ENCODE measurements around the gene LRRC8D.
A peak's percentile ranks its signal among the peaks of the same experiment; 100 is the strongest.
"Not testable (repeated sequence)": the region's sequence is repeated elsewhere in the genome, so short reads cannot be mapped to it uniquely, and the experiment has no call there.

The LRRC8D gene

GRCh38 chr1:89922911-89923310 is 102.1 kb downstream of the LRRC8D start:
- Mint-ChIP-seq H3K4me1 (peaks cover 5% of the 10 kb centered on the region), H3K27ac (no peak overlapping the region), H3K36me3 (peaks cover 23% of the 10 kb centered on the region), H3K9me3 (no peaks in the 10 kb centered on the region), H3K4me3 (no peak overlapping the region), H3K27me3 (no peaks in the 10 kb centered on the region)
- ATAC-seq (ENCODE audit: low read depth) = no peak
- DNase-seq (ENCODE audit: low spot score in 2 of 2) = no peak

- Mint-ChIP-seq H3K36me3 (peaks cover 25% of the 10 kb centered on the region), H3K27ac (no peak overlapping the region), H3K9me3 (no peaks in the 10 kb centered on the region), H3K4me3 (no peak overlapping the region), H3K4me1 (peaks cover 3% of the 10 kb centered on the region), H3K27me3 (no peaks in the 10 kb centered on the region)
- no peak for ATAC-seq (ENCODE audit: low read depth)
- no peak for DNase-seq (ENCODE audit: low spot score in 2 of 2)
Measured at GRCh38 chr1:89923517-89923916, 102.7 kb downstream of the LRRC8D start.

GRCh38 chr1:89924075-89924474 is 103.2 kb downstream of the LRRC8D start:
- H3K4me1 Mint-ChIP-seq; H3K9me3 Mint-ChIP-seq; H3K27me3 Mint-ChIP-seq; H3K27ac Mint-ChIP-seq; DNase-seq (ENCODE audit: low spot score in 2 of 2); ATAC-seq (ENCODE audit: low read depth); H3K4me3 Mint-ChIP-seq: not testable (repeated sequence)
- peaks cover 28% of the 10 kb centered on the region for H3K36me3 Mint-ChIP-seq

GRCh38 chr1:89927049-89927448 is 106.2 kb downstream of the LRRC8D start:
- Mint-ChIP-seq H3K4me3 (no peak overlapping the region), H3K4me1 (peaks cover 12% of the 10 kb centered on the region), H3K36me3 (peaks cover 31% of the 10 kb centered on the region), H3K9me3 (no peaks in the 10 kb centered on the region), H3K27ac (no peak overlapping the region), H3K27me3 (no peaks in the 10 kb centered on the region)
- DNase-seq (ENCODE audit: low spot score in 2 of 2) (no peak), ATAC-seq (ENCODE audit: low read depth) (no peak)

- Mint-ChIP-seq H3K4me3 (no peak overlapping the region), H3K4me1 (peaks cover 12% of the 10 kb centered on the region)
Measured at GRCh38 chr1:89927478-89927877, 106.6 kb downstream of the LRRC8D start.

GRCh38 chr1:89928506-89928905 is 107.7 kb downstream of the LRRC8D start:
- peaks cover 35% of the 10 kb centered on the region for H3K36me3 Mint-ChIP-seq
- no peaks in the 10 kb centered on the region for H3K9me3 Mint-ChIP-seq
- H3K27ac Mint-ChIP-seq = no peak overlapping the region
- DNase-seq (ENCODE audit: low spot score in 2 of 2) (no peak), ATAC-seq (ENCODE audit: low read depth) (no peak)
- H3K4me1 Mint-ChIP-seq = peaks cover 12% of the 10 kb centered on the region
- no peaks in the 10 kb centered on the region for H3K27me3 Mint-ChIP-seq
- no peak overlapping the region for H3K4me3 Mint-ChIP-seq

More at GRCh38 chr1:89927478-89927877, 106.6 kb downstream of the LRRC8D start:
- ATAC-seq (ENCODE audit: low read depth) = no peak
- H3K36me3 Mint-ChIP-seq = peaks cover 31% of the 10 kb centered on the region
- no peaks in the 10 kb centered on the region for H3K27me3 Mint-ChIP-seq
- no peak for DNase-seq (ENCODE audit: low spot score in 2 of 2)
- peak overlapping the region; percentile 50 for H3K27ac Mint-ChIP-seq
- H3K9me3 Mint-ChIP-seq = no peaks in the 10 kb centered on the region

- Mint-ChIP-seq H3K36me3 (peaks cover 36% of the 10 kb centered on the region), H3K27ac (no peak overlapping the region), H3K9me3 (no peaks in the 10 kb centered on the region), H3K27me3 (no peaks in the 10 kb centered on the region), H3K4me1 (peaks cover 12% of the 10 kb centered on the region), H3K4me3 (no peak overlapping the region)
- DNase-seq (ENCODE audit: low spot score in 2 of 2) (no peak), ATAC-seq (ENCODE audit: low read depth) (no peak)
Measured at GRCh38 chr1:89929467-89930063, 108.7 kb downstream of the LRRC8D start.

GRCh38 chr1:89930579-89930978 is 109.7 kb downstream of the LRRC8D start:
- Mint-ChIP-seq H3K36me3 (peaks cover 46% of the 10 kb centered on the region), H3K9me3 (no peaks in the 10 kb centered on the region)
- ATAC-seq (ENCODE audit: low read depth) = no peak

GRCh38 chr1:89931964-89932363 is 111.1 kb downstream of the LRRC8D start:
- DNase-seq (ENCODE audit: low spot score in 2 of 2) = no peak
- H3K9me3 Mint-ChIP-seq = no peaks in the 10 kb centered on the region
- H3K36me3 Mint-ChIP-seq = peaks cover 45% of the 10 kb centered on the region
- no peak overlapping the region for H3K27ac Mint-ChIP-seq
- H3K4me1 Mint-ChIP-seq = peaks cover 12% of the 10 kb centered on the region
- no peak for ATAC-seq (ENCODE audit: low read depth)
- no peak overlapping the region for H3K4me3 Mint-ChIP-seq
- H3K27me3 Mint-ChIP-seq = no peaks in the 10 kb centered on the region

More at GRCh38 chr1:89930579-89930978, 109.7 kb downstream of the LRRC8D start:
- H3K27me3 Mint-ChIP-seq = no peaks in the 10 kb centered on the region
- DNase-seq (ENCODE audit: low spot score in 2 of 2) = no peak
- H3K27ac Mint-ChIP-seq = no peak overlapping the region
- no peak overlapping the region for H3K4me3 Mint-ChIP-seq
- peaks cover 12% of the 10 kb centered on the region for H3K4me1 Mint-ChIP-seq

GRCh38 chr1:89932598-89933364 is 111.9 kb downstream of the LRRC8D start:
- no peak for ATAC-seq (ENCODE audit: low read depth)
- H3K4me3 Mint-ChIP-seq = no peak overlapping the region
- no peak overlapping the region for H3K27ac Mint-ChIP-seq
- no peak for DNase-seq (ENCODE audit: low spot score in 2 of 2)
- no peaks in the 10 kb centered on the region for H3K27me3 Mint-ChIP-seq
- peaks cover 12% of the 10 kb centered on the region for H3K4me1 Mint-ChIP-seq
- H3K36me3 Mint-ChIP-seq = peaks cover 43% of the 10 kb centered on the region
- H3K9me3 Mint-ChIP-seq = no peaks in the 10 kb centered on the region

- Mint-ChIP-seq H3K27me3 (no peaks in the 10 kb centered on the region), H3K9me3 (no peaks in the 10 kb centered on the region), H3K36me3 (peaks cover 35% of the 10 kb centered on the region), H3K4me3 (no peak overlapping the region), H3K27ac (peak overlapping the region; percentile 6), H3K4me1 (peaks cover 8% of the 10 kb centered on the region)
- ATAC-seq (ENCODE audit: low read depth) (no peak), DNase-seq (ENCODE audit: low spot score in 2 of 2) (no peak)
Measured at GRCh38 chr1:89934461-89934860, 113.6 kb downstream of the LRRC8D start.

- no peak overlapping the region for H3K27ac Mint-ChIP-seq
- peaks cover 34% of the 10 kb centered on the region for H3K36me3 Mint-ChIP-seq
Measured at GRCh38 chr1:89935235-89935634, 114.4 kb downstream of the LRRC8D start.

GRCh38 chr1:89936694-89937093 is 115.9 kb downstream of the LRRC8D start:
- H3K4me1 Mint-ChIP-seq = no peaks in the 10 kb centered on the region
- H3K4me3 Mint-ChIP-seq = no peak overlapping the region
- peaks cover 32% of the 10 kb centered on the region for H3K36me3 Mint-ChIP-seq
- H3K27ac Mint-ChIP-seq = no peak overlapping the region
- no peak for ATAC-seq (ENCODE audit: low read depth)
- no peaks in the 10 kb centered on the region for H3K27me3 Mint-ChIP-seq
- DNase-seq (ENCODE audit: low spot score in 2 of 2) = no peak
- no peaks in the 10 kb centered on the region for H3K9me3 Mint-ChIP-seq

More at GRCh38 chr1:89935235-89935634, 114.4 kb downstream of the LRRC8D start:
- peaks cover 5% of the 10 kb centered on the region for H3K4me1 Mint-ChIP-seq
- DNase-seq (ENCODE audit: low spot score in 2 of 2) = no peak
- H3K27me3 Mint-ChIP-seq = no peaks in the 10 kb centered on the region
- H3K9me3 Mint-ChIP-seq = no peaks in the 10 kb centered on the region
- ATAC-seq (ENCODE audit: low read depth) = no peak
- H3K4me3 Mint-ChIP-seq = no peak overlapping the region

GRCh38 chr1:89938171-89939055 is 117.6 kb downstream of the LRRC8D start:
- Mint-ChIP-seq H3K4me1 (no peaks in the 10 kb centered on the region), H3K27ac (no peak overlapping the region), H3K9me3 (no peaks in the 10 kb centered on the region), H3K27me3 (no peaks in the 10 kb centered on the region), H3K4me3 (no peak overlapping the region), H3K36me3 (peaks cover 25% of the 10 kb centered on the region)
- DNase-seq (ENCODE audit: low spot score in 2 of 2) (no peak), ATAC-seq (ENCODE audit: low read depth) (no peak)
